Ectodermal cell (in vitro differentiated cells): ENCODE measurements around the gene MBNL1.
"Not testable (repeated sequence)": the region's sequence is repeated elsewhere in the genome, so short reads cannot be mapped to it uniquely, and the experiment has no call there.

ENCODE experiments used
- H3K27ac ChIP-seq: 2 replicates; pipeline ENCODE4 v1.7.0; 2013; ENCODE audit warnings: mild to moderate bottlenecking, low read depth, low read length; ENCODE audit not compliant: insufficient read depth, poor library complexity, severe bottlenecking
- H3K27me3 ChIP-seq: 2 replicates; pipeline ENCODE4 v1.7.0; 2013; ENCODE audit warnings: mild to moderate bottlenecking, low read length; ENCODE audit not compliant: insufficient read depth, control insufficient read depth, poor library complexity, severe bottlenecking
- H3K36me3 ChIP-seq: one replicate; pipeline ENCODE4 v1.7.0; 2013; ENCODE audit warnings: low read length; ENCODE audit not compliant: control insufficient read depth, insufficient read depth
- H3K4me1 ChIP-seq: one replicate; pipeline ENCODE4 v1.7.0; 2013; ENCODE audit warnings: low read length; ENCODE audit not compliant: control insufficient read depth, insufficient read depth
- H3K4me3 ChIP-seq: 2 replicates; pipeline ENCODE4 v1.7.0; 2013; ENCODE audit warnings: low read depth, low read length, control low read depth; ENCODE audit not compliant: insufficient read depth
- H3K9me3 ChIP-seq: 2 replicates; pipeline ENCODE4 v1.7.0; 2013; ENCODE audit warnings: mild to moderate bottlenecking, low read length, moderate library complexity; ENCODE audit not compliant: control insufficient read depth
- WGBS, 2 experiments: methylation state at CpG; one replicate each; pipeline ENCODE4 v1.1.7; 2013; ENCODE audit warnings: missing lambda C conversion rate in 2 of 2; 5-methylcytosine and 5-hydroxymethylcytosine counted together

The MBNL1 gene

DNA sequence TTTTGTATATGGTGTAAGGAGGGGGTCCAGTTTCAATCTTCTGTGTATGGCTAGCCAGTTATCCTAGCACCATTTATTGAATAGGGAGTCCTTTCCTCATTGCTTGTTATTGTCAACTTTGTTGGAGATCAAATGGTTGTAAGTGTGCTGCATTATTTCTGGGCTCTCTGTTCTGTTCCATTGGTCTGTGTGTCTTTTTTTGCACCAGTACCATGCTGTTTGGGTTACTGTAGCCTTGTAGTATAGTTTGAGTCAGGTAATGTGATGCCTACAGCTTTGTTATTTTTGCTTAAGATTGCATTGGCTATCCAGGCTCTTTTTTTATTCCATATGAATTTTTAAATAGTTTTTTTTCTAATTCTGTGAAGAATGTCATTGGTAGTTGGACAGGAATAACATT is 166.5 kb downstream of the MBNL1 start:
- H3K9me3 ChIP-seq, H3K27ac ChIP-seq, H3K4me1 ChIP-seq, H3K36me3 ChIP-seq, H3K27me3 ChIP-seq, H3K4me3 ChIP-seq: not testable (repeated sequence)

GRCh38 chr3:152436707-152437590 is 168.2 kb downstream of the MBNL1 start:
- H3K27me3 ChIP-seq = no peaks in the 10 kb centered on the region
- no peak overlapping the region for H3K27ac ChIP-seq
- no peak overlapping the region for H3K4me3 ChIP-seq
- WGBS, 2 experiments = 84 to 88% methylated on average over 5 to 7 of the region's 7 CpGs
- no peaks in the 10 kb centered on the region for H3K36me3 ChIP-seq
- H3K4me1 ChIP-seq = no peaks in the 10 kb centered on the region
- no peaks in the 10 kb centered on the region for H3K9me3 ChIP-seq

- Histone ChIP-seq H3K36me3 (no peaks in the 10 kb centered on the region), H3K9me3 (no peaks in the 10 kb centered on the region), H3K4me3 (no peak overlapping the region), H3K27me3 (no peaks in the 10 kb centered on the region), H3K4me1 (no peaks in the 10 kb centered on the region), H3K27ac (no peak overlapping the region)
- 100% methylated on average over 1 of the region's 1 CpG; no CpG with 5 or more reads in 1 of the 2 experiments for WGBS, 2 experiments
These were observed 169.5 kb downstream of the MBNL1 start for GRCh38 chr3:152438181-152438580.

DNA sequence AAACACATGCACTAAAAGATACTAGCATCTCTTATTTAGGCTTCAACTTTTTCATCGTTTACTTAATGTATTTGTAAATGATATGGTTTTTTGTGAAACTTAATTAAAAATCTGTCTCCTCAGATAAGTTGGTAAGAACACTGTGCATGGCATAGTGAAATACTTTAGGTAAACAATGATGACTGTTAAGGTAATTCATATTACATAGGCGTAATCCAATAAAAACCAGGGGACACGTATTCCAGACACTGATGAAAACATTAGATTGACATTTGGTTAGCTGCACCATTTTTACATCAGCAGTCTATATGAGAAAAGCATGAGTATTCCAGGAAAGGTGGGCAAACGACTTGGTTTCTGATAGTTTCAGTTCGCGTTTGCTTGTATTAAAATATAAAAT is 170.0 kb downstream of the MBNL1 start:
- no peaks in the 10 kb centered on the region for H3K4me1 ChIP-seq
- no peak overlapping the region for H3K27ac ChIP-seq
- H3K9me3 ChIP-seq = no peaks in the 10 kb centered on the region
- WGBS, 2 experiments = 91 to 95% methylated on average over 3 to 5 of the region's 6 CpGs
- no peak overlapping the region for H3K4me3 ChIP-seq
- H3K27me3 ChIP-seq = no peaks in the 10 kb centered on the region
- no peaks in the 10 kb centered on the region for H3K36me3 ChIP-seq

DNA sequence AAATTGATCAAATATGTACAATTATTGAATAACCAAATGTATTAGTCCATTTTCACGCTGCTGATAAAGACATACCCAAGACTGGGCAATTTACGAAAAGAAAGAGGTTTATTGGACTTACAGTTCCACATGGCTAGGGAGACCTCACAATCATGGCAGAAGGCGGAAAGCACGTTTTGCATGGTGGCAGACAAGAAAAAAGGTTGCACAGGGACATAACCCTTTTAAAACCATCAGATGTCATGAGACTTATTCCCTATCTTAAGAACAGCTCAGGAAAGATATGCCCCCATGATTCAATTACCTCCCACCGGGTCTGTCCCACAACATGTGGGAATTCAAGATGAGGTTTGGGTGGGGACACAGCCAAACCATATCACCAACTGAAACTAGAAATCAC is 171.5 kb downstream of the MBNL1 start:
- not testable (repeated sequence) for H3K4me3 ChIP-seq, H3K9me3 ChIP-seq, H3K27ac ChIP-seq, H3K27me3 ChIP-seq, H3K36me3 ChIP-seq, H3K4me1 ChIP-seq
- 88 to 96% methylated on average over 5 of the region's 5 CpGs for WGBS, 2 experiments

- no peak overlapping the region for H3K4me3 ChIP-seq
- H3K4me1 ChIP-seq = no peaks in the 10 kb centered on the region
- H3K36me3 ChIP-seq = no peaks in the 10 kb centered on the region
- H3K27ac ChIP-seq = no peak overlapping the region
- no peaks in the 10 kb centered on the region for H3K9me3 ChIP-seq
- H3K27me3 ChIP-seq = no peaks in the 10 kb centered on the region
- 93 to 100% methylated on average over 1 to 3 of the region's 3 CpGs for WGBS, 2 experiments
These were observed 174.7 kb downstream of the MBNL1 start for GRCh38 chr3:152443212-152444023.

- Histone ChIP-seq H3K36me3 (no peaks in the 10 kb centered on the region), H3K9me3 (no peaks in the 10 kb centered on the region), H3K4me3 (no peak overlapping the region), H3K4me1 (no peaks in the 10 kb centered on the region), H3K27me3 (no peaks in the 10 kb centered on the region), H3K27ac (no peak overlapping the region)
- 45 to 51% methylated on average over 5 to 8 of the region's 8 CpGs for WGBS, 2 experiments
These were observed 175.4 kb downstream of the MBNL1 start for GRCh38 chr3:152444029-152444641.

DNA sequence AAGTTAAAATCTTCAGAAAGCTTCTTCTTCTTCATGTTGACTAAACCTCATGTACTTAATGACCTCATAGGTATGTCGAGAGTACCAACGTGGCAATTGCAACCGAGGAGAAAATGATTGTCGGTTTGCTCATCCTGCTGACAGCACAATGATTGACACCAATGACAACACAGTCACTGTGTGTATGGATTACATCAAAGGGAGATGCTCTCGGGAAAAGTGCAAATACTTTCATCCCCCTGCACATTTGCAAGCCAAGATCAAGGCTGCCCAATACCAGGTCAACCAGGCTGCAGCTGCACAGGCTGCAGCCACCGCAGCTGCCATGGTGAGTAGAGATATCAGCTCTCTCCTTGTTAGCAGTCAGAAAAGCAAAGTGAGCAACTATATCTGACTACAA is 176.5 kb downstream of the MBNL1 start:
- H3K4me3 ChIP-seq = no peak overlapping the region
- WGBS, 2 experiments = 93 to 95% methylated on average over 6 of the region's 6 CpGs
- no peak overlapping the region for H3K27ac ChIP-seq
- H3K36me3 ChIP-seq = no peaks in the 10 kb centered on the region
- no peaks in the 10 kb centered on the region for H3K27me3 ChIP-seq
- no peaks in the 10 kb centered on the region for H3K9me3 ChIP-seq
- H3K4me1 ChIP-seq = no peaks in the 10 kb centered on the region

DNA sequence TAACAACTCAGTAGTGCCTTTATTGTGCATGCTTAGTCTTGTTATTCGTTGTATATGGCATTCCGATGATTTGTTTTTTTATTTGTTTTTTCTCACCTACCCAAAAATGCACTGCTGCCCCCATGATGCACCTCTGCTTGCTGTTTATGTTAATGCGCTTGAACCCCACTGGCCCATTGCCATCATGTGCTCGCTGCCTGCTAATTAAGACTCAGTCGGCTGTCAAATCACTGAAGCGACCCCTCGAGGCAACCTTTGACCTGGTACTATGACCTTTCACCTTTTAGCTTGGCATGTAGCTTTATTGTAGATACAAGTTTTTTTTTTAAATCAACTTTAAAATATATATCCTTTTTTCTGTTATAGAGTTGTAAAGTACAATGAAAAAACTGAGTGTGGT is 177.8 kb downstream of the MBNL1 start:
- no peaks in the 10 kb centered on the region for H3K36me3 ChIP-seq
- no peaks in the 10 kb centered on the region for H3K27me3 ChIP-seq
- no peaks in the 10 kb centered on the region for H3K4me1 ChIP-seq
- H3K4me3 ChIP-seq = no peak overlapping the region
- no peak overlapping the region for H3K27ac ChIP-seq
- WGBS, 2 experiments = 89 to 95% methylated on average over 7 of the region's 7 CpGs
- no peaks in the 10 kb centered on the region for H3K9me3 ChIP-seq

DNA sequence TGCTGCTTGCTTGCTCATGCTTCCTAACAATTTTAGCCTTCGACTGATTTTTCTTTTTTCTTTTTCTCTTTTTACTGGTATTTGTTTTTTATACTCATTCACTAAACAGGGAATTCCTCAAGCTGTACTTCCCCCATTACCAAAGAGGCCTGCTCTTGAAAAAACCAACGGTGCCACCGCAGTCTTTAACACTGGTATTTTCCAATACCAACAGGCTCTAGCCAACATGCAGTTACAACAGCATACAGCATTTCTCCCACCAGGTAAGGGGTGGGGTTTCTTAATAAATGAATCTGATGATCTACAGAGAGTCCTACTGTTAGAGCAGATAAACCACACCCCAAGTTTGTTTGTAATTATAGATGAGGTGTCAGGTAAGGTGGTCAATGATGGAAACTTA is 178.8 kb downstream of the MBNL1 start:
- H3K36me3 ChIP-seq = no peaks in the 10 kb centered on the region
- H3K9me3 ChIP-seq = no peaks in the 10 kb centered on the region

More for the DNA sequence above, 178.8 kb downstream of the MBNL1 start:
- Histone ChIP-seq H3K4me3 (no peak overlapping the region), H3K27me3 (no peaks in the 10 kb centered on the region), H3K4me1 (no peaks in the 10 kb centered on the region), H3K27ac (no peak overlapping the region)
- WGBS, 2 experiments = 95 to 100% methylated on average over 3 of the region's 3 CpGs
